Measurements from ENCODE around the gene GRID2. TPM values are rescaled to one million over a fixed set of nuclear protein-coding genes. Genes with fewer than 3 reads are reported as not detected.

Gene GRID2
- total and polyA plus RNA-seq, 2 of the 13 experiments (the other 11 are each of a cell fraction or from before 2014, with no cell fraction given) = not detected

DNA sequence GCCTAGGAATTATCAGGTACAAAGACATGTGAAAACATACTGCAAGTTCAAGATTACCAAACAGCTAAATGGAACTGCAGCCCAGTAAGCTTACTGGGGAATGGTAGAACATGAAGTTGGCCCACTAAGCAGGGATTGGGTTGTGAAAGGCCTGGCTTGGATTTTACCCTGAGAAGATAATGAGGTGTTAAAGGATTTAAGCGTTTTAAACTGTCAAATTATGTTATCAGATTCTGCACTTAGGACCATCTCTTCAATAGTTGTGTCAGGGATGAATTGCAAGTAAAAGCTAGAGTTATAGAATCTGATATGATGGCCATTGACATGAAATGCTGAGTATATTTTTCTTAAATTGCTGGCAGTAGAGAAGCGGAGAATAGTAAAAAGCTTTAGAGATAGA, 225.7 kb downstream of the GRID2 start:
- H3K4me1 ChIP-seq (ENCODE audit: insufficient read depth, low read length) = no peaks in the 10 kb centered on the region
- H3K36me3 ChIP-seq (replicated peaks in 1 of 2; ENCODE audit: control insufficient read depth in 1 of 2, insufficient read depth in 2 of 2, low read length in 2 of 2) = no peaks in the 10 kb centered on the region
- WGBS (ENCODE audit: low lambda C conversion rate) = 53% methylated on average over 2 of the region's 2 CpGs
- no peak for DNase-seq (ENCODE audit: low spot score)
- no peak for FAIRE-seq
- ChIA-PET POLR2A (no interaction called here), CTCF (ENCODE audit: low intra/inter-chr PET ratio, low total read pairs) (no interaction called here)
- TF ChIP-seq CBX5 (CRISPR knock-in tag; IDR thresholded peaks at IDR 0.05; ENCODE audit: borderline replicate concordance) = no peak
- TF ChIP-seq, protein P1, sequence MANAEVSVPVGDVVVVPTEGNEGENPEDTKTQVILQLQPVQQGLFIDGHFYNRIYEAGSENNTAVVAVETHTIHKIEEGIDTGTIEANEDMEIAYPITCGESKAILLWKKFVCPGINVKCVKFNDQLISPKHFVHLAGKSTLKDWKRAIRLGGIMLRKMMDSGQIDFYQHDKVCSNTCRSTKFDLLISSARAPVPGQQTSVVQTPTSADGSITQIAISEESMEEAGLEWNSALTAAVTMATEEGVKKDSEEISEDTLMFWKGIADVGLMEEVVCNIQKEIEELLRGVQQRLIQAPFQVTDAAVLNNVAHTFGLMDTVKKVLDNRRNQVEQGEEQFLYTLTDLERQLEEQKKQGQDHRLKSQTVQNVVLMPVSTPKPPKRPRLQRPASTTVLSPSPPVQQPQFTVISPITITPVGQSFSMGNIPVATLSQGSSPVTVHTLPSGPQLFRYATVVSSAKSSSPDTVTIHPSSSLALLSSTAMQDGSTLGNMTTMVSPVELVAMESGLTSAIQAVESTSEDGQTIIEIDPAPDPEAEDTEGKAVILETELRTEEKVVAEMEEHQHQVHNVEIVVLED (CRISPR knock-in tag; IDR thresholded peaks at IDR 0.05; ENCODE audit: borderline replicate concordance) = no peak
- no peak for TF ChIP-seq NCOA5 (CRISPR knock-in tag; IDR thresholded peaks at IDR 0.05)
- TF ChIP-seq SP1 (IDR thresholded peaks at IDR 0.05) = no peak
- TF ChIP-seq SP1 (CRISPR knock-in tag; IDR thresholded peaks at IDR 0.05) = no peak
- H3K9me3 ChIP-seq (ENCODE audit: low read length) = no peaks in the 10 kb centered on the region
- intact Hi-C loops (cut with micrococcal nuclease; ENCODE audit: unreplicated experiment) (no loop called here), in situ Hi-C loops (cut with HindIII; ENCODE audit: extremely low pct_ligation_motif_present, low pct_unique_long_range_greater_than_20kb) (no loop called here)
- no peaks in the 10 kb centered on the region for H4K20me1 ChIP-seq (ENCODE audit: insufficient read depth, low read length)
- H3K27ac ChIP-seq (ENCODE audit: extremely low read length, insufficient read depth, low read length) = no peak overlapping the region
- no peak overlapping the region for H3K4me3 ChIP-seq (replicated peaks in 1 of 3; ENCODE audit: insufficient read depth in 1 of 3, low read depth in 2 of 3, low read length in 3 of 3)
- H3K27me3 ChIP-seq (ENCODE audit: control insufficient read depth in 1 of 2, insufficient read depth in 2 of 2, low read length in 2 of 2) = no peaks in the 10 kb centered on the region
- no peaks in the 10 kb centered on the region for H3K79me2 ChIP-seq (ENCODE audit: insufficient read depth, low read length)
- H3K4me2 ChIP-seq (ENCODE audit: low read depth, low read length) = no peak overlapping the region
- ATAC-seq = no peak
- no peak overlapping the region for H3K9ac ChIP-seq (ENCODE audit: insufficient read depth, low read depth, low read length)
- H2AFZ ChIP-seq (ENCODE audit: low read length) = no peak overlapping the region
- BruUV-seq (replicated peaks) = no TSS peak

DNA sequence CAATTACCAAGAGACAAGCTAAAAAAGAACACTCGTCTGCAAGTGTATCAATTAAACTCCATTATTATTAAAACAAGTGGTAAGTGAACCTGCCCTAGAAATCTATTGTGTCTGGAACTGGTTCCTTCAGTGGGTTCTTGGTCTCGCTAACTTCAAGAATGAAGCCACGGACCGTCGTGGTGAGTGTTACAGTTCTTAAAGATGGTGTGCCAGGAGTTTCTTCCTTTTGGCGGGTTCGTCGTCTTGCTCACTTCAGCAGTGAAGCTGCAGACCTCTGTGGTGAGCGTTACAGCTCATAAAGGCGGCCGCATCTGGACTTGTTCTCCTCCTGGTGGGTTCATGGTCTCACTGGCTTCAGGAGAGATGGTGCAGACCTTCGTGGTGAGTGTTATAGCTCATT, 231.8 kb downstream of the GRID2 start:
- no TSS peak for BruUV-seq (replicated peaks)
- Histone ChIP-seq H2AFZ (ENCODE audit: low read length) (no peak overlapping the region), H3K9ac (ENCODE audit: insufficient read depth, low read depth, low read length) (no peak overlapping the region), H3K79me2 (ENCODE audit: insufficient read depth, low read length) (no peaks in the 10 kb centered on the region), H3K4me3 (replicated peaks in 1 of 3; ENCODE audit: insufficient read depth in 1 of 3, low read depth in 2 of 3, low read length in 3 of 3) (no peak overlapping the region), H3K4me2 (ENCODE audit: low read depth, low read length) (no peak overlapping the region), H3K27me3 (ENCODE audit: control insufficient read depth in 1 of 2, insufficient read depth in 2 of 2, low read length in 2 of 2) (no peaks in the 10 kb centered on the region), H4K20me1 (ENCODE audit: insufficient read depth, low read length) (no peaks in the 10 kb centered on the region), H3K9me3 (ENCODE audit: low read length) (no peaks in the 10 kb centered on the region), H3K36me3 (replicated peaks in 1 of 2; ENCODE audit: control insufficient read depth in 1 of 2, insufficient read depth in 2 of 2, low read length in 2 of 2) (no peaks in the 10 kb centered on the region), H3K27ac (ENCODE audit: extremely low read length, insufficient read depth, low read length) (no peak overlapping the region), H3K4me1 (ENCODE audit: insufficient read depth, low read length) (no peaks in the 10 kb centered on the region)
- WGBS (ENCODE audit: low lambda C conversion rate) = 35% methylated on average over 12 of the region's 12 CpGs
- in situ Hi-C loops (cut with HindIII; ENCODE audit: extremely low pct_ligation_motif_present, low pct_unique_long_range_greater_than_20kb) = no loop called here
- DNase-seq (ENCODE audit: low spot score) (no peak), FAIRE-seq (no peak), ATAC-seq (no peak)
- ChIA-PET POLR2A (no interaction called here), CTCF (ENCODE audit: low intra/inter-chr PET ratio, low total read pairs) (no interaction called here)
- intact Hi-C loops (cut with micrococcal nuclease; ENCODE audit: unreplicated experiment) = no loop called here
- TF ChIP-seq, protein P2, sequence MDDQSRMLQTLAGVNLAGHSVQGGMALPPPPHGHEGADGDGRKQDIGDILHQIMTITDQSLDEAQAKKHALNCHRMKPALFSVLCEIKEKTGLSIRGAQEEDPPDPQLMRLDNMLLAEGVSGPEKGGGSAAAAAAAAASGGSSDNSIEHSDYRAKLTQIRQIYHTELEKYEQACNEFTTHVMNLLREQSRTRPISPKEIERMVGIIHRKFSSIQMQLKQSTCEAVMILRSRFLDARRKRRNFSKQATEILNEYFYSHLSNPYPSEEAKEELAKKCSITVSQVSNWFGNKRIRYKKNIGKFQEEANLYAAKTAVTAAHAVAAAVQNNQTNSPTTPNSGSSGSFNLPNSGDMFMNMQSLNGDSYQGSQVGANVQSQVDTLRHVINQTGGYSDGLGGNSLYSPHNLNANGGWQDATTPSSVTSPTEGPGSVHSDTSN (CRISPR knock-in tag; IDR thresholded peaks at IDR 0.05; ENCODE audit: borderline replicate concordance) = no peak
- no peak for TF ChIP-seq NFATC3 (CRISPR knock-in tag; IDR thresholded peaks at IDR 0.05)
- no peak for TF ChIP-seq ZNF501 (CRISPR knock-in tag; IDR thresholded peaks at IDR 0.05)
- TF ChIP-seq ZNF672 (CRISPR knock-in tag; IDR thresholded peaks at IDR 0.05) = no peak
- TF ChIP-seq, protein P3, sequence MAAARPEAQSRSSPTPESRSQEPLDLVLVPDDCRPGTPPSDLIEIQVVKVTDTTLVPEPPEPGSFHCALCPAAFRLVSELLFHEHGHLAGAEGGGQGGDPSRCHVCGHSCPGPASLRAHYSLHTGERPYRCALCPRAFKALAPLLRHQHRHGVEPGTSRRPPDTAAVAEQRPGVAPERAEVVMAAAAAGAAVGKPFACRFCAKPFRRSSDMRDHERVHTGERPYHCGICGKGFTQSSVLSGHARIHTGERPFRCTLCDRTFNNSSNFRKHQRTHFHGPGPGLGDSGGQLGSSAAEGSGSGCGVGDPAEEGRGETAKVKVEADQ (CRISPR knock-in tag; IDR thresholded peaks at IDR 0.05; ENCODE audit: borderline replicate concordance) = no peak
- no peak for TF ChIP-seq TMF1 (CRISPR knock-in tag; IDR thresholded peaks at IDR 0.05; ENCODE audit: low read depth)
- TF ChIP-seq ADNP (CRISPR knock-in tag; IDR thresholded peaks at IDR 0.05) = no peak
- TF ChIP-seq, protein P4, sequence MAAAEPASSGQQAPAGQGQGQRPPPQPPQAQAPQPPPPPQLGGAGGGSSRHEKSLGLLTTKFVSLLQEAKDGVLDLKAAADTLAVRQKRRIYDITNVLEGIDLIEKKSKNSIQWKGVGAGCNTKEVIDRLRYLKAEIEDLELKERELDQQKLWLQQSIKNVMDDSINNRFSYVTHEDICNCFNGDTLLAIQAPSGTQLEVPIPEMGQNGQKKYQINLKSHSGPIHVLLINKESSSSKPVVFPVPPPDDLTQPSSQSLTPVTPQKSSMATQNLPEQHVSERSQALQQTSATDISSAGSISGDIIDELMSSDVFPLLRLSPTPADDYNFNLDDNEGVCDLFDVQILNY (CRISPR knock-in tag; conservative IDR thresholded peaks at IDR 0.05) = no peak
- TF ChIP-seq JUND (CRISPR knock-in tag; IDR thresholded peaks at IDR 0.05) = no peak
- TF ChIP-seq HNF4A (CRISPR knock-in tag; IDR thresholded peaks at IDR 0.05) = no peak
- no peak for TF ChIP-seq ZNF615 (CRISPR knock-in tag; IDR thresholded peaks at IDR 0.05; ENCODE audit: borderline replicate concordance)
- no peak for TF ChIP-seq ZNF557 (CRISPR knock-in tag; IDR thresholded peaks at IDR 0.05)

Measured in HepG2 (cell line).